ENCODE data around the gene HACD1. TPM values are rescaled to one million over a fixed set of nuclear protein-coding genes. Genes with fewer than 3 reads are reported as not detected.
A peak's percentile ranks its signal among the peaks of the same experiment; 100 is the strongest.

Gene HACD1
- total RNA-seq, 4 donors from 2014 or later = 51.9 to 79.9 (median 71.2) TPM

DNA sequence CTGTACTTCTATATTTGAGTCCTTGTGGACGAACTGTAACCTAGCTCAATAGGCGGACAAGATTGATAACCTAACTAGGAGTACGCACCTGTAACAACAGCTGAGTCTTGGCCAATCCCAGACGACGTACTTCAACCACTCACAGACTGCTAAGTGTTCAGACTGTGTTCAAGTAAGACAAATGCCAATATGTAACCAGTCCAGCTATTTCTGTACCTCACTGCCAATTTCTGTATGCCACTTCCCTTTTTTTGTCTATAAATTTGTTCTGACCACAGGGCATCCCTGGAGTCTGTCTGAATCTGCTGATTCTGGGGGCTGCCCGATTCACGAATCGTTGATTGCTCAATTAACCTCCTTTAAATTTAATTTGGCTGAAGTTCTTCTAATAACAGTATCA is 32.2 kb downstream of the HACD1 start:
- no peaks in the 10 kb centered on the region for H3K27me3 ChIP-seq
- DNase-seq (ENCODE audit: extremely low spot score) = no peak
- H3K9me3 ChIP-seq = no peaks in the 10 kb centered on the region
- TF ChIP-seq, protein P1, sequence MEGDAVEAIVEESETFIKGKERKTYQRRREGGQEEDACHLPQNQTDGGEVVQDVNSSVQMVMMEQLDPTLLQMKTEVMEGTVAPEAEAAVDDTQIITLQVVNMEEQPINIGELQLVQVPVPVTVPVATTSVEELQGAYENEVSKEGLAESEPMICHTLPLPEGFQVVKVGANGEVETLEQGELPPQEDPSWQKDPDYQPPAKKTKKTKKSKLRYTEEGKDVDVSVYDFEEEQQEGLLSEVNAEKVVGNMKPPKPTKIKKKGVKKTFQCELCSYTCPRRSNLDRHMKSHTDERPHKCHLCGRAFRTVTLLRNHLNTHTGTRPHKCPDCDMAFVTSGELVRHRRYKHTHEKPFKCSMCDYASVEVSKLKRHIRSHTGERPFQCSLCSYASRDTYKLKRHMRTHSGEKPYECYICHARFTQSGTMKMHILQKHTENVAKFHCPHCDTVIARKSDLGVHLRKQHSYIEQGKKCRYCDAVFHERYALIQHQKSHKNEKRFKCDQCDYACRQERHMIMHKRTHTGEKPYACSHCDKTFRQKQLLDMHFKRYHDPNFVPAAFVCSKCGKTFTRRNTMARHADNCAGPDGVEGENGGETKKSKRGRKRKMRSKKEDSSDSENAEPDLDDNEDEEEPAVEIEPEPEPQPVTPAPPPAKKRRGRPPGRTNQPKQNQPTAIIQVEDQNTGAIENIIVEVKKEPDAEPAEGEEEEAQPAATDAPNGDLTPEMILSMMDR (IDR thresholded peaks at IDR 0.05) = no peak
- TF ChIP-seq POLR2AphosphoS5 (IDR thresholded peaks at IDR 0.05) = no peak
- no peak for TF ChIP-seq EP300 (IDR thresholded peaks at IDR 0.05)
- TF ChIP-seq POLR2A (IDR thresholded peaks at IDR 0.05; ENCODE audit: low read depth) = no peak
- H3K36me3 ChIP-seq = no peaks in the 10 kb centered on the region
- H3K4me3 ChIP-seq = no peak overlapping the region
- H3K27ac ChIP-seq (replicated peaks in 1 of 4) = no peak overlapping the region
- intact Hi-C loops (cut with DNase I) = no loop called here
- no peaks in the 10 kb centered on the region for H3K4me1 ChIP-seq
- 62% methylated on average over 8 of the region's 8 CpGs for WGBS

DNA sequence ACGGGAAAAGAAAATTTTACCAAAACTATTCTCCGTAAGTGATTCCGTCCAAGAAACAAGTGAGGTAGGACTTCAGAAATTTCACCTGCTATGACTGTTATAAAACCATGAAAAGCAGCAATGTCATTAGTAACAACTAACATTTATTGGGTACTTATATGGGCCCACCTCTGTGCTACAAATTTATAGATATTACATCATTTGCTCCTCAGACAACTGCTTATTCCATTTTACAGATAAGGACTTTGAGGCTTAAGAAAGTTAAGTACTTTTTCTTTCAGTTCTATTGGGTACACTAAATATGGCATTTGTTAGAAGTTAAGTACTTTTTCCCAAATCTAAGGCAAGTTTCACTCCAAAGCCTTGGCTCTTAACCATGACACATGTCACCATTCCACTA is 36.3 kb downstream of the HACD1 start:
- Histone ChIP-seq H3K36me3 (no peaks in the 10 kb centered on the region), H3K4me3 (no peak overlapping the region), H3K27ac (replicated peaks in 1 of 4) (no peak overlapping the region), H3K9me3 (no peaks in the 10 kb centered on the region), H3K27me3 (no peaks in the 10 kb centered on the region), H3K4me1 (no peaks in the 10 kb centered on the region)
- intact Hi-C loops (cut with DNase I) = no loop called here
- TF ChIP-seq, protein P1 (IDR thresholded peaks at IDR 0.05) = no peak
- no peak for TF ChIP-seq POLR2AphosphoS5 (IDR thresholded peaks at IDR 0.05)
- no peak for TF ChIP-seq POLR2A (IDR thresholded peaks at IDR 0.05; ENCODE audit: low read depth)
- no peak for TF ChIP-seq EP300 (IDR thresholded peaks at IDR 0.05)
- WGBS = 93% methylated on average over 3 of the region's 3 CpGs
- DNase-seq (ENCODE audit: extremely low spot score) = no peak

DNA sequence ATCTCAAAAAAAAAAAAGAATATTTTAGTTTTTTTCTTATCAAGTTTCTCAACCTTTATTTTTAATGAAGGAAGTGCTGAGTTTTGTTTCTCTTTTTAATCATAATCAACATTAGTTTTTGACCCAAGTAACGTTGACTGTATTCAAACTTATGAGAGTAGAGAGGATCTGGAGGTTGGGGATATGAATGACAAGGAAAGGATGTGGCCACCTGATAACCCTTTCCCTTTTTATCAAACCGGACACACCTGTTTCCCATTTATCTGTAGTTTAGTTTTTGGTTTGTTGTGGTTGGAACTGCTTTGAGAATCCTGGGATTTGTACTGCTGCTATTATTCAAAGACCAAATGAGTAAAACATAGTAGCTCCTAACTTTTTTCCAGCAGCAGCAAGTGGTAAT is 38.6 kb downstream of the HACD1 start:
- intact Hi-C loops (cut with DNase I) = no loop called here
- Histone ChIP-seq H3K36me3 (no peaks in the 10 kb centered on the region), H3K9me3 (no peaks in the 10 kb centered on the region), H3K4me1 (no peaks in the 10 kb centered on the region), H3K4me3 (no peak overlapping the region), H3K27ac (replicated peaks in 1 of 4) (no peak overlapping the region), H3K27me3 (no peaks in the 10 kb centered on the region)
- DNase-seq (ENCODE audit: extremely low spot score) = no peak
- peak in 1 of 2 donors; percentile 49 for TF ChIP-seq POLR2AphosphoS5 (IDR thresholded peaks at IDR 0.05)
- TF ChIP-seq, protein P1 (IDR thresholded peaks at IDR 0.05) = no peak
- WGBS = 73% methylated on average over 2 of the region's 2 CpGs

DNA sequence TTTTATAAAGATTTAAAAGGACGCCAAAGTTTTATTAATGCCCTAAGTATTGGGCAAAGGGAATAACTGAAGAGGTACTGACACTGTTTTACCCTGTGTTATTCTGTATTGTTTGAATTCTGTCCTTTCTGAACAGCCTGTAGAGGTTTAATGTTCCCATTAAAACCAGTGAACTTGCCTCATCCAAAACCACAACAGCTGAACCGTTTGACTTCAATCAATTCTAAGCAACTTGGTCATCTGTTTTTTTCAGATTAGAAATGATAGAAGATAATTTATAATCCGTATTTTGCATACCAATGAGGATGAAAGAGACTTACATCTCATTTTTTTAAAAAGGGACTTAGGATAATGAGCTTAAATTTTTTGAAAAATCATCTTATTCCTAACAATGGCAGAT is 40.4 kb downstream of the HACD1 start:
- H3K27me3 ChIP-seq = no peaks in the 10 kb centered on the region
- WGBS = 66% methylated on average over 3 of the region's 3 CpGs
- no peaks in the 10 kb centered on the region for H3K4me1 ChIP-seq
- H3K27ac ChIP-seq (replicated peaks in 1 of 4) = no peak overlapping the region
- no peaks in the 10 kb centered on the region for H3K36me3 ChIP-seq
- H3K9me3 ChIP-seq = no peaks in the 10 kb centered on the region
- H3K4me3 ChIP-seq = no peak overlapping the region
- TF ChIP-seq POLR2A (IDR thresholded peaks at IDR 0.05; ENCODE audit: low read depth) (no peak), POLR2AphosphoS5 (IDR thresholded peaks at IDR 0.05) (no peak), EP300 (IDR thresholded peaks at IDR 0.05) (no peak)
- TF ChIP-seq, protein P1 (IDR thresholded peaks at IDR 0.05) = no peak
- DNase-seq (ENCODE audit: extremely low spot score) = no peak
- intact Hi-C loops (cut with DNase I) = no loop called here

DNA sequence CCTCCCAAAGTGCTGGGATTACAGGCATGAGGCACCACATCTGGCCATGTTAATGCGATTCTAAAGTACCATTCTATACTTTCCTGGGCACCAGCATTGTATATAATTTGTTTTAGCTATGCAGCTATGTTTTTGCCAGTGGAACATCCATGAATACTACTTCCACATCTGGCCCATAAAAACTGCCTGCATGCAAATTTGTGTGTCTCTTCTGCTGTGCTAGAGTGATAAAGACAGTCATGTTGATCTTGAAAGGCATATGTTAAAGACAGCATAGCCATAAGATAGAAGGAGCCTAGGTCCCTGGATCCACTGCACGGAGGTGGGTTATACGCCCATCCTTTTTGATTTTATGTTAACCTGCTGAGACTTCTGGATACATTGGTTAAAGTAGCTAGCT is 52.3 kb downstream of the HACD1 start:
- Histone ChIP-seq H3K9me3 (no peaks in the 10 kb centered on the region), H3K4me1 (peaks cover 0 to 12% (median 11%) of the 10 kb centered on the region in 4 donors), H3K36me3 (no peaks in the 10 kb centered on the region), H3K4me3 (no peak overlapping the region), H3K27ac (replicated peaks in 1 of 4) (no peak overlapping the region), H3K27me3 (no peaks in the 10 kb centered on the region)
- intact Hi-C loops (cut with DNase I) = no loop called here
- TF ChIP-seq, protein P1 (IDR thresholded peaks at IDR 0.05) = no peak
- TF ChIP-seq POLR2AphosphoS5 (IDR thresholded peaks at IDR 0.05) (no peak), EP300 (IDR thresholded peaks at IDR 0.05) (no peak), POLR2A (IDR thresholded peaks at IDR 0.05; ENCODE audit: low read depth) (no peak)
- DNase-seq (ENCODE audit: extremely low spot score) = no peak
- 91% methylated on average over 3 of the region's 3 CpGs for WGBS

Measured in esophagus muscularis mucosa (tissue), 4 donors.